ENCODE measurements around the gene ACD. TPM values are rescaled to one million over a fixed set of nuclear protein-coding genes. Genes with fewer than 3 reads are reported as not detected.

ACD gene
- total RNA-seq, 1 donor from 2014 or later = 16.6 TPM

GRCh38 chr16:67641779-67642708, 18.0 kb downstream of the ACD start:
- intact Hi-C loops (cut with DNase I) = no loop called here
- DNase-seq = peak; percentile 80
- no peak for TF ChIP-seq CTCF (IDR thresholded peaks at IDR 0.05)
- Histone ChIP-seq H3K36me3 (peaks cover 27% of the 10 kb centered on the region), H3K4me3 (no peak overlapping the region), H3K4me1 (peaks cover 28% of the 10 kb centered on the region), H3K27me3 (ENCODE audit: low read depth) (peaks cover 25% of the 10 kb centered on the region), H3K9me3 (no peaks in the 10 kb centered on the region), H3K27ac (peak overlapping the region; percentile 18)
- peak; percentile 70 to 76 for ATAC-seq

DNA sequence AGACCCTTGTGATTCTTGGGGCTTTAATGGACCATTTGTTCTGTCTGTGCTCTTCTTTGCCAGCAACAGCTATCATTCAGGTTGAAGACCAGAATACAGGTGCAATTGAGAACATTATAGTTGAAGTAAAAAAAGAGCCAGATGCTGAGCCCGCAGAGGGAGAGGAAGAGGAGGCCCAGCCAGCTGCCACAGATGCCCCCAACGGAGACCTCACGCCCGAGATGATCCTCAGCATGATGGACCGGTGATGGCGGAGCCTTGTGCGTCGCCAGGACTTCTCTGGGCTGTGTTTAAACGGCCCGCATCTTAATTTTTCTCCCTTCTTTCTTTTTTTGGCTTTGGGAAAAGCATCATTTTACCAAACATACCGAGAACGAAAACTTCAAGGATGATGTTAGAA, 22.4 kb downstream of the ACD start:
- Histone ChIP-seq H3K4me3 (no peak overlapping the region), H3K27me3 (ENCODE audit: low read depth) (no peaks in the 10 kb centered on the region), H3K36me3 (peaks cover 65% of the 10 kb centered on the region), H3K9me3 (no peaks in the 10 kb centered on the region), H3K4me1 (peaks cover 16% of the 10 kb centered on the region), H3K27ac (no peak overlapping the region)
- DNase-seq (no peak), ATAC-seq (no peak)
- no peak for TF ChIP-seq CTCF (IDR thresholded peaks at IDR 0.05)
- intact Hi-C loops (cut with DNase I) = no loop called here

GRCh38 chr16:67636713-67637112, 23.3 kb downstream of the ACD start:
- Histone ChIP-seq H3K4me1 (peaks cover 8% of the 10 kb centered on the region), H3K4me3 (no peak overlapping the region), H3K9me3 (no peaks in the 10 kb centered on the region), H3K36me3 (peaks cover 73% of the 10 kb centered on the region), H3K27ac (no peak overlapping the region), H3K27me3 (ENCODE audit: low read depth) (no peaks in the 10 kb centered on the region)
- DNase-seq = no peak
- no peak for TF ChIP-seq CTCF (IDR thresholded peaks at IDR 0.05)
- intact Hi-C loops (cut with DNase I) = no loop called here
- no peak for ATAC-seq

DNA sequence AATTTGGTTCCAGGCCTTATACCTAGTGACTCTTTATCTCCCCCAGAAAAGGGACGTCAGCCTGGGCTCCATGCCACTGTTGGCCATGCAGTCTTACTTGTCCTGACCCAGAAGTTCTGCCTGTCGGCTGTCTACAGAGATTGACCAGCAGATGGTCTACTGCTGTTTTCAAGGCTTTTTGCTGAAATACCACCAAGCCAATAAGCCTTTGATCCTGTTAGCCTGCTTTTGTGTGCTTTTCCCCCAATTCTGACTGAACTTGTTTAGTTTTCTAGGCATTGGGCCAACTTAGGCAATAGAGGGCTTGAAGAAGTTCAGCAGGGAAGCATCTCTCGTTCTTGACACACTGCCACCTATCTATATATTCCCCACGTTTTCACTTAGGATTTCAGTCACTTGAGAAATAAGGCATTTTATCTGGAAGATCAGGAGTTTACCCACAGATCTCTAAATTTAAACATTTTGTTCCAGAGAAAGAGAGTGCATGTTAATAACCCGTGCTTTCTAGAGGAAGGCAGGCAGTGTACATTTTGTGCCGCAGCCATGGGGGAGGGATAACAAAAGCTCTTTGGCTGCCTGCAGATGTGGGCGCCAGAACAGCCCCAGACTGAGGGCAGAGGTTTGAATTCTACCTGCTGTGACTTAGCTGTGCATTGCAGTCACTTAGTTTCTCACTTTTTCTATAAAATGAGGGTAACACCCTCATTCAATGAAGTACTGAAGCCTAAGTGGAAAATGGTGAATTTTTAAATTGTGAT, 27.5 kb downstream of the ACD start:
- H3K4me1 ChIP-seq = no peaks in the 10 kb centered on the region
- no peak for TF ChIP-seq CTCF (IDR thresholded peaks at IDR 0.05)
- no peak overlapping the region for H3K27ac ChIP-seq
- H3K27me3 ChIP-seq (ENCODE audit: low read depth) = no peaks in the 10 kb centered on the region
- no peak for ATAC-seq
- intact Hi-C loops (cut with DNase I) = no loop called here
- DNase-seq = no peak
- H3K4me3 ChIP-seq = no peak overlapping the region
- H3K9me3 ChIP-seq = no peaks in the 10 kb centered on the region
- peaks cover 93% of the 10 kb centered on the region for H3K36me3 ChIP-seq

GRCh38 chr16:67628216-67628615, 31.8 kb downstream of the ACD start:
- Histone ChIP-seq H3K27ac (no peak overlapping the region), H3K27me3 (ENCODE audit: low read depth) (no peaks in the 10 kb centered on the region), H3K9me3 (no peaks in the 10 kb centered on the region), H3K4me3 (no peak overlapping the region), H3K36me3 (peaks cover 96% of the 10 kb centered on the region), H3K4me1 (no peaks in the 10 kb centered on the region)
- no peak for ATAC-seq
- DNase-seq = no peak
- intact Hi-C loops (cut with DNase I) = no loop called here
- no peak for TF ChIP-seq CTCF (IDR thresholded peaks at IDR 0.05)

Data from lower lobe of right lung (tissue), 2 donors.